ENCODE results near the gene ARMC9.
"Not testable (repeated sequence)": the region's sequence is repeated elsewhere in the genome, so short reads cannot be mapped to it uniquely, and the experiment has no call there.

The ARMC9 gene

GRCh38 chr2:231399853-231400680, 201.6 kb downstream of the ARMC9 start:
- no peak for FAIRE-seq

GRCh38 chr2:231400681-231401080, 202.2 kb downstream of the ARMC9 start:
- FAIRE-seq = not testable (repeated sequence)

- not testable (repeated sequence) for FAIRE-seq
Measured at GRCh38 chr2:231401101-231401500, 202.7 kb downstream of the ARMC9 start.

- not testable (repeated sequence) for FAIRE-seq
Measured at GRCh38 chr2:231403421-231404182, 205.2 kb downstream of the ARMC9 start.

DNA sequence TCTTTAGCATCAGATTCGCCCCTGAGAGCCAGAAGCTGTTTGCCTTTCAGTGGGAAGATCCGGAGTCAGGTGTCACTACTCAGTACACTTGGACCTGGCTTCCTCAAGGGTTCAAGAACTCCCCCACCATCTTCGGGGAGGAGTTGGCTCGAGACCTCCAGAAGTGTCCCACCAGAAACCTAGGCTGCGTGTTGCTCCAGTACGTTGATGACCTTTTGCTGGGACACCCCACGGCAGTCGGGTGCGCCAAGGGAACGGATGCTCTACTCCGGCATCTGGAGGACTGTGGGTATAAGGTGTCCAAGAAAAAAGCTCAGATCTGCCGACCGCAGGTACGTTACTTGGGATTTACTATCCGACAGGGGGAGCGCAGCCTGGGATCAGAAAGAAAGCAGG, 205.8 kb downstream of the ARMC9 start:
- FAIRE-seq = not testable (repeated sequence)

- not testable (repeated sequence) for FAIRE-seq
Measured at GRCh38 chr2:231405601-231406367, 207.4 kb downstream of the ARMC9 start.

GRCh38 chr2:231407686-231408085, 209.3 kb downstream of the ARMC9 start:
- FAIRE-seq = not testable (repeated sequence)

DNA sequence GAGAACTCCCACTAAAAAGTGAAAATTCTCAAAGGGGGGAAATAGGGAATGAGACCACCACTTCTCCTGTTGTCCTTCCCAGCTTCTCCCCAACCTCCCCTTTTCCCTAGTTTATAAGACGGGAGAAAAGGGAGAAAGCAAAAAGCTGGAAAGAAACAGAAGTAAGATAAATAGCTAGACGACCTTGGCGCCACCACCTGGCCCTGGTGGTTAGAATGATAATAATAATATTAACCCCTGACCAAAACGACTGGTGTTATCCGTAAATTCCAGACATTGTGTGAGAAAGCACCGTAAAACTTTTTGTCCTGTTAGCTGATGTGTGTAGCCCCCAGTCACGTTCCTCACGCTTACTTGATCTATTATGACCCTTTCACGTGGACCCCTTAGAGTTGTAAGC, 209.9 kb downstream of the ARMC9 start:
- not testable (repeated sequence) for FAIRE-seq

- no peak for FAIRE-seq
Measured at GRCh38 chr2:231409776-231410175, 211.3 kb downstream of the ARMC9 start.

DNA sequence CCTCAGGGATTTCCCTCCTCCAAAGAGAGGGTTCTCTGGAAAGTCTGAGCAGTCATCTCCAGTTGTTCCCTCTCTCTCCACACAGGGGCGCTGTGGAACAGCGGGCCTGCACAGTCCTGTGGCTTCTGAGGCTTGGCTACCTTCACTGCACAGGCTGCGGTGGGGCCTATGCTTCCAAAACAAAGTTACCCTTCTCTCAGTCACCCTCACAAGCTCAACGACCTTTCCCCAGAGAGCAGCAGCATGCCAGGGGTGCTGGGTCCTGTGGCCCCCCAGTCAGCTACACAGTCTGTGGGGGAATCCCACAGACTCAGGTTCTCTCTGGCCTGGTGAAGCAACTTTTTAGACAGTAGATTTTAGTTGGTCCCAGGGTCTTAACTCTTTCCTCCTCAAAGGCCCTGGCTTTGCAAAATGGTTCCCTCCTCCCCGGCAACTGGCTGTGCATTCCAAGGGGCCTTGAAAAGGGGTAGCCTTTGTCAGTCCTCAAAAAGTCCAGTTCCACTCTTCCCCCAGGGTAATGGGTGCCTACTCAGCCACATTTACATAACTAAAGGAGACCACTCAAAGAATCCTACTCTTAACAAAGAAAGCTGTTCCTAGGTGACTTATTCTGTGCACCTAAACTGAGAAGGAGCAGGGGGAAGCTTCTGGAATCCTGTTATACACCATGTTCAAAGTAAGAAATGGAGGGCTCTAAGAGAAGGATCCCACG, 212.0 kb downstream of the ARMC9 start:
- no peak for FAIRE-seq

- no peak for FAIRE-seq
Measured at GRCh38 chr2:231411237-231411636, 212.8 kb downstream of the ARMC9 start.

- FAIRE-seq = no peak
Measured at GRCh38 chr2:231411831-231412617, 213.6 kb downstream of the ARMC9 start.

GRCh38 chr2:231412618-231412963, 214.2 kb downstream of the ARMC9 start:
- FAIRE-seq = no peak

GRCh38 chr2:231413456-231413855, 215.0 kb downstream of the ARMC9 start:
- FAIRE-seq = no peak

DNA sequence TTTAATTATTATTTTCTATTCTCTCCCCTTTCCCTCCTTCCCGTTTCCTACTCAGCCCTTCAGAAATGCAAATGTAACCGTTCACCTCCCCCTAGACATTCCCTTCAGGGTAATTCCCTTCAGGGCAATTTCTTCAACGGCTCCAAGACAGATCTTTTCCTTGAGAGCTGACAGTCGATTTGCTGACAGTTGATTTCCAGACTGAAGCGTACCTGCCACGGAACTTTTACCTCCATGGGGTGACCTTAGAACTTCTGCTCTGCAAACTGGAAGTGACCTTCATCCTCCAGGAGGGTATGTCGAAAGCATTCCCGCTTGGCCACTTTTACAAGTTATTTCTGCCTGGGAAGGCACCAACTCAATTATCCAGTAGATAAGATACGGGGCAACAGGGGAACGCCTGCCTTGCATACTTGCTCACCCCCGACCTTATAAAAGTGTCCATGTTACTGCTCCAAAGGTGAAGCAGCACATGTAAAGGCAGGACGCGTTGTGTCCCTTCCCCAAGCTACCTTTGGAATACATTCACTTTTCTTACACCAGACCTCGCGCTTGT, 215.6 kb downstream of the ARMC9 start:
- no peak for FAIRE-seq

- no peak for FAIRE-seq
Measured at GRCh38 chr2:231415029-231415428, 216.6 kb downstream of the ARMC9 start.

GRCh38 chr2:231418820-231419640, 220.6 kb downstream of the ARMC9 start:
- no peak for FAIRE-seq

DNA sequence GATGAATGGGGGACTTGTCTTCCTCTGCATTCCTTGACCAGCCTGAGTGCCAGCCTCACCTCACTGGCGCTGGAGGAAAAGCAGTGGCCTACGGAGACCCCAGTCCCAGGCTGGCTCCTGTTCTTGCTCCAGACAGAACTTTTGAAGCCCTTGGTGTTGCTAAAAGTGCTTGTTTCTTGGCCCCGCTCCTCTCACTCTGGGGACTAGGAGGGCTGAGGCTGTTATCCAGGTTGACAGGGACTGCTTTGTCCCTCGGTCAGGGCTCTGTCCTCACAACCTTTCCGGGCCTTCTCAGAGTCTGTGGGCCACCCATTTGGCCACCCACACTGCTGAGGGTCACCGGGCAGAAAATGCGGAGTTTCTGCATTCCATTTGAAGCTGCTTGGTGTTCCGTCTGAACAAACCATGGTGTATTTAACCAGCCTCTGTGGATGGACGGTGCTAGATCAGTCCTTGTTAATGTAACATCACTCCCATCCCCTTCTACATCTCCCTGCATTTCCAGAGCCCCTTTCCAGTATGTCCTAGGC, 222.7 kb downstream of the ARMC9 start:
- no peak for FAIRE-seq

DNA sequence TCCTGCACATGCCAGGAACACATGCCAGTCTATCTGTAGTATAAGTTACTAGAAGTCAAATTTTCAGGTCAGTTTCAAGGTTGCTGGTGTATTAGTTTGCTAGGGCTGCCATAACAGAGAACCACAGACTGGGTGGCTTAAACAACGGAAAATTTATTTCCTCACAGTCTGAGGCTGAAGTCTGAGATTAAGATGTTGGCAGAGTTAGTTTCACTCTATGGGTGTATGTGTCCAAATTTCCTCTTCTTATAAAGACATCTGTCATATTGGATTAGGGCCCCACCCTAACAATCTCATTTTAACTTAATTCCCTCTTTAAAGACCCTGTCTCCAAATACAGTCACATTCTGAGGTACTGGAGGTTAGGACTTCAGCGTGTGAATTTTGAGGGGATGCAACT, 223.6 kb downstream of the ARMC9 start:
- no peak for FAIRE-seq

DNA sequence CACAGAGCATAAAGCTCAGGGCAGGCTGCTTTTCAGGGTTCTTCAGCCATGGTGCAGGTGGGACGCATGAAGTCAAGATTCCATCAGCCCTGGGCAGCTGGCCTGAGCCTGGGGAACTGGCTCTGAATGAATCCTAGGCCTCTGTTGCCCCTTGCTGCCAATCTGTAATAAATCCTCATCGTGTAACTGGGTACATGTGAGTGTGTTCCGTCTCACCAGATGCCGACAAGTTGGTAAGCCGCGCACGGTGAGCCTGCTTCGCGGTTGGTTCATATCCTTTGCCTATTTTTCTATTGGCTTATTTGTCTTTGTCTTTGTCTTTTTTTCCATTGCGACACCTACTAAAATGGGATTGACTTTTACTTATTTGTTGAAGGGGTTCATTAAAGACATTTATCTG, 224.7 kb downstream of the ARMC9 start:
- FAIRE-seq = no peak
